Right hindlimb (tissue), 1 donor: ENCODE measurements around the gene COBL.
A peak's percentile ranks its signal among the peaks of the same experiment; 100 is the strongest.

Experiments
- DNase-seq: peaks from one replicate; pipeline ENCODE4 v3.0.0-alpha.2; 2018

Gene COBL

GRCh38 chr7:51069411-51070083, 247.1 kb downstream of the COBL start:
- DNase-seq, result no peak

- no peak for DNase-seq
Observed at GRCh38 chr7:51068401-51068800, 248.2 kb downstream of the COBL start.

GRCh38 chr7:51067757-51068156, 248.9 kb downstream of the COBL start:
- peak; percentile 65 for DNase-seq

GRCh38 chr7:51067258-51067657, 249.4 kb downstream of the COBL start:
- no peak for DNase-seq

- DNase-seq, result no peak
Observed at GRCh38 chr7:51066405-51066882, 250.2 kb downstream of the COBL start.

DNA sequence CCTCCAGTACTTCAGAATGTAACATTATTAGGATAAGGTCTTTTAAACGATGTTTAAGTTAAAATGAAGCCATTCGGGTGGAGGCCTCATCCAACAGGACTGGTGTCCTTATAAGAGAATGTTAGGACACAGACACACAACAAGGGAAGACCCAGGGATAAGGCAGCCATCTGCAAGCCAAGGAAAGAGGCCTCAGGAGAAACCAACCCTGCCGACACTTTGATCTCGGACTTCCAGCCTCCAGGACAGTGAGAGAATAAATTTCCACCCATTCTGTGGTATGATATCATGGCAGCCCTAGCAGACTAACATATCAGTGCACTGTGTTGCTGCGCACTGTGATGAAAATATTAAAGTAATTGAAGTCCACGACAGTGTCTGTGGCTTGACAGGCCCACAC, 250.8 kb downstream of the COBL start:
- DNase-seq, result no peak

GRCh38 chr7:51064688-51065087, 251.9 kb downstream of the COBL start:
- no peak for DNase-seq

DNA sequence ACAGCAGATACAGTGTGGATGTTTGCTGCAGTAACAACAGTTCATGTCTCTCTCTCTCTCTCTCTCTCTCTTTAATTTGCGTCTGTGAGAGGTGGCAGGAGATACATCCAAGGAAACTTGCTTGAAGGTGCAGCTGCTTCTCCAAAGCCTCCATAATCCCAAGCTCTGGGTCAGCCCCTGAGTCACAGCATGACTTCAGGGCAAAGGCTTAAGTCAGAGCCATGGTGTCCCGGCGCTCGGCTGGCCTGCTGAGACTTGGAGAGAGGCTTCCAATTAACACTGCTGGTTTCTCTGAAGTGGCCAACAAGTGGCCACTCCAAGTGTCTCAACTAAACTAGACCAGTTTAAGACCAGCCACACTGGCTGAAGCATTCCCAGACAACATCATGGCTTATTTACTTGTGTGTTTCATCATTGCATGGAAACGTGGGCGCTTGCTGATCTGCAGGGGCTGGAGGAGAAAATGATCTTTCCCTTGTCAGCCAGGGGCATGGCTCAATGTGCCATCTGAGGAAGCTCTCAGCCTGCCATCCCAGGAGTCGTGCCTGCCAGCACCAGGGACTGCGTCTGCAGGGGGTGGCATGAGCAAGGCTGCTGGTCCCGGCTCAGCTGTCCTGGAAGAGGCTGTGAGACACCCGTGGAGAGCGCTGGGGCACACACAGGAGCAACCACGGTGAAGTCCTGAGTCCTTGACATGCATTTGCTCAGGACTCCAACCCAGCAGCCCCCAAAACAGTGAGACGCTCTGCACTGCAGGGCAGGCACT, 254.2 kb downstream of the COBL start:
- DNase-seq, result no peak

DNA sequence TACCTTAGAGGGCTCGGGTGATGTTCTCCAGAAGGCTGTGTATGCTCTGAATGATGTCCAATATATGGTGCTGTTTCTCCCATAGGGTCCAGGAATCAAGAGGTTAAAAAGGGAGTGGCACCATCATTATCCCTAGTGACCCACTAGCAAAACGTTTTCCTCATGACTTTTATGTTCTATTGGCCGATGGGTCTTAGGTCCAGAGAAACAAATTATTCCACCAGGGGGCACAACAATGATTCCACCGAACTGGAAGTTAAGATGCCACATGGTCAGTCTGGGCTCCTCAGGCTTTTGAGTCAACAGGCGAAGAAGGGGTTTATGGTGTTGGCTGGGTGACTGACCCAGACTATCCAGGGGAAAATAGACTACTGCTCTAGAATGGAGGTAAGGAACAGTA, 256.1 kb downstream of the COBL start:
- DNase-seq, result no peak

GRCh38 chr7:51059504-51060142, 257.0 kb downstream of the COBL start:
- no peak for DNase-seq

DNA sequence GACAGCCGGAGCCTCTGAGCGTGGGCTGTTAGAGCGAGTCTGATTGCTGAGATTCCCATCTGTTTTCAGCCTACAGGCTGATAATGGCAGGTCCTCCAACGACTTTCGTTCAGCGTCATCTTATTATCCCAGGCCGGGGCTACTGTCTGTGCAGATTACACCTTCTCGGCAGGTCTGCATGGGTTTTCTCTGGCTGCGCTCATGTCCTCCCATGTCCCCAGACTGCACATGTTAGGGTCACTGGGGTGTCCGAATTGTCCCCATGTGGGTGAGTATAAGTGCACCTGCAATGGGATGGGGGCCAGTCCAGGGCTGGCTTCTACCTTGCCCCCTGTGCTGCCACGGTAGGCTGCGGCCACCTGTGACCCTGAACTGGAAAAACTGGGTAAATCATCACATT, 257.8 kb downstream of the COBL start:
- DNase-seq, result no peak

GRCh38 chr7:51055039-51055840, 261.4 kb downstream of the COBL start:
- DNase-seq, result no peak

GRCh38 chr7:51054231-51054630, 262.4 kb downstream of the COBL start:
- DNase-seq, result no peak

DNA sequence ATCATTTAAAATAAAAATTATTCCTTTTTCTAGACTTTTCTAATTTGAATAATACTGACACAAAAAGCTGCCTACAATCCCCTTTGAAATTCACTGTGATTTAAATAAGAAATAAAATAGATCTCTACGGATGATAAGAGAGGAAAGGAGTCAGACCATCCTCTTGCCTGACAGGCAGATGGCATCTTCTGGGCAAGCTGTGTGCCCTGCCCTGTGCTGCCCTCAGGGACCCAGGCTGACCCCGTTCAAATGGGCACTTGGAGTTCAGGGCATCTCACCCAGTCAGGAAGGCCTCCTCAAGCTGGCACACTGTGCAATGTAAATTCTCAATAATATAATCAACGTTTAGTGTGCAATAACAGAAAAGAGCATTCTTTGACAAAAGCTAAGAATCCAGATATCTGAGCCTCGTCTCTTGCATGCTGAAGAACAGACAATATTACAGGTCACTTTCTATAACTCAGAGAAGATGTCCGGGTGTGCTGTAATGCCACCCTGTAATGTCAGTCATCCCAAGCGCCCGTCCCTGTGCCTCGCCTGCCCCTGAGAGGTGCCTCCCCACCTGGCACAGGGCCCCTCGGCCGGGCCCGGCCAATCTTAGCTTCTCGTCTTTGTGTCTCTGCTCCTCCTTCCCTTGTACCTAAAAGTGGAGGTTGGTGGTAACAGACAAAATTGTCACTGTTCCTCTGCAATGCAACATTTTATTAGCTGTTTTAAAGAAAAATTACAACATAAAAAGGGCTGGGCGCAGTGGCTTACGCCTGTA, 263.3 kb downstream of the COBL start:
- DNase-seq, result no peak

GRCh38 chr7:51046482-51046881, 270.1 kb downstream of the COBL start:
- DNase-seq, result no peak

GRCh38 chr7:51046103-51046466, 270.5 kb downstream of the COBL start:
- no peak for DNase-seq

GRCh38 chr7:51045319-51046102, 271.1 kb downstream of the COBL start:
- no peak for DNase-seq

- no peak for DNase-seq
Observed at GRCh38 chr7:51043461-51043860, 273.1 kb downstream of the COBL start.

DNA sequence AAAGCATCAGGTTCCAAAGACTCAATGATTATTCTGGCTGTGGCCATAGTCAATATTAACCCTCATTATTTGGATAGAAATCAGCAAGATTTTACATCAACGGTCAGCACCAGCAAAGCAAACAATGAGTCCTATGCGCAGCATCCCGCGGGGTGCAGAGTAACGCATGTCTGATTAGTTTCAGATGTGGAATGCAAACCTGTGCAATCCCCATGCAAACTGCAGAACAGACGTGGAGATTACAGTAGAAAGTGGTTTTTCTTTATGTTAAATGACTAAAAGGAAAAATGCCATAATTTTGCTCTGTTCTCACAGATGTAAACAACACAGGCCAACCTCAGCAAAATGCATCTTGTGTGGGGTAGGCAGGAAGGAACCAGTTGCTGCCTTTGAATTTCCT, 275.8 kb downstream of the COBL start:
- no peak for DNase-seq

GRCh38 chr7:51038573-51038972, 278.0 kb downstream of the COBL start:
- no peak for DNase-seq

- no peak for DNase-seq
Observed at GRCh38 chr7:51035716-51036115, 280.9 kb downstream of the COBL start.
